ENCODE results near the gene PARD3B. TPM values are rescaled to one million over a fixed set of nuclear protein-coding genes. Genes with fewer than 3 reads are reported as not detected.

The PARD3B gene
- total RNA-seq, 2 experiments from 2014 or later = 0.46 TPM; not detected in 1

DNA sequence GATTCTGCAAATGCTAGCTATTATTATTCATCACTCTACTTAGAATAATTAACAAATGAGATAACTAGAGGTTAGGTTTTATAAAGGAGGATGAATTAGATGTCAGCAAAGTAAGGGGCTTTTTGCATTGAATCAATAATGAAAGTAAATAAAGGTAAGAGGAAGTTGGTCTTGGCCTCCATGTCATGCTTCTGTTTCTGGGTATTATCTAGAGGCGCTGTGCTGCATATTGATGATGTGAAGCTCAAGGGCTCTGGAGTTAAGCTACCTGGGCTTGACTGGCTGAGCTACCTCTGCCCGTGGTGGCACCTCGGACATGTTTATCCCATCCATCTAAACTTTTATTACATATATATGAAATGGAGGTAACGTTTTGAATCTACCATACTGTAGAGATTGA, 350.9 kb downstream of the PARD3B start:
- Mint-ChIP-seq H3K36me3 (ENCODE audit: low read depth) (peaks cover 7% of the 10 kb centered on the region), H3K27ac (no peak overlapping the region), H3K4me1 (peaks cover 10% of the 10 kb centered on the region), H3K27me3 (no peaks in the 10 kb centered on the region), H3K4me3 (no peak overlapping the region), H3K9me3 (ENCODE audit: low read depth) (peaks cover 12% of the 10 kb centered on the region)
- DNase-seq = no peak
- no peak for ATAC-seq
- intact Hi-C loops (cut with DNase I, micrococcal nuclease) = no loop called here
- ChIA-PET POLR2A (no interaction called here), CTCF (no interaction called here)

DNA sequence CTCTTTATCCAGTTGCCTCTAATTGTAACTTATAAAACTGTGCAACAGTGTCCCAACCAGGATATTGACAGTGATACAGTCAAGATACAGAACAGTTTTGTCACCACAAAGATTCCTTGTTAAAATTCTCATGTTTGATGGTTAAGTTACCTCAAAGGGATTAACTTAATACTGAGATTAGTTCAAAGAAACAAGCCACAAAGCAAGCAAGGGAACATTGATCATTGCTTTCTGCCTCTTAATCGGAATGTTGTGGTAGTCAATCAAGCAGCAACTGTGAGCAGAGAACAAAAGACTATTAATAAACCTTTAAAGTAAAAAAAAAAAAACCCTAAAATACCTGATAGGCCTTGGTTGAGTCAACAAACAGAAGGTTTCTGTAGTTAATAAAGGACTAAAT, 352.3 kb downstream of the PARD3B start:
- CTCF ChIA-PET = no interaction called here
- Mint-ChIP-seq H3K36me3 (ENCODE audit: low read depth) (peaks cover 7% of the 10 kb centered on the region), H3K27me3 (no peaks in the 10 kb centered on the region), H3K4me1 (peaks cover 10% of the 10 kb centered on the region), H3K9me3 (ENCODE audit: low read depth) (peaks cover 12% of the 10 kb centered on the region), H3K4me3 (no peak overlapping the region), H3K27ac (no peak overlapping the region)
- intact Hi-C loops (cut with DNase I, micrococcal nuclease) = no loop called here
- DNase-seq (no peak), ATAC-seq (no peak)
- POLR2A ChIA-PET = interaction anchor here (0.6 kb wide), 1 partner anchor 38 kb away, joined by 3 read pairs; no protein-coding TSS in a partner anchor

DNA sequence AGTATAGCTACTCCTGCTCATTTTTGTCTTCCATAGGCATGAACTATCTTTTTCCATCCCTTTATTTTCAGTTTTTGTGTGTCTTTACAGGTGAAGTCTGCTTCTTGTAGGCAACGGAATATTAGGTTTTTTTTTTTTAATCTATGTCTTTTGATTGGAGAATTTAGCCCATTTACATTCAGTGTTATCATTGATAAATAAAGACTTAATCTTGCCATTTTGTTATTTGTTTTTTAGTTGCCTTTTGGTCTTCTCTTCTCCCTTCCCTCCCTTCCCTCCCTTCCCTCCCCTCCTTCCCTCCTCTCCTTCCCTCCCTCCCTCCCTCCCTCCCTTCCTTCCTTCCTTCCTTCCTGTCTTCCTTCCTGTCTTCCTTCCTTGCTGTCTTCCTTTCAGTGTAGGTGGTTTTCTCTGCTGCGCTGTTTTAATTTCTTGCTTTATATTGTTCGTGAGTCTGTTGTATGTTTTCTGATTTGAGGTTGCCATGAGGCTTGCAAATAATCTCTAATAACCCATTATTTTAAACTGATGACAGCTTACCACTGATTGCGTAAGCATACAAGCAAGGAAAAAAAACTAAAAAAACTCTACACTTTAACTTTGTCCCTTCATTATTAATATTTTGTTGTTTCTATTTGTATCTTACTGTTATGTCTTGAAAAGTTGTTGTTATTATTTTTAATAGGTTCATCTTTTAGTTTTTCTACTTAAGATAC, 353.8 kb downstream of the PARD3B start:
- Mint-ChIP-seq H3K27me3 (no peaks in the 10 kb centered on the region), H3K9me3 (ENCODE audit: low read depth) (peaks cover 13% of the 10 kb centered on the region), H3K4me3 (no peak overlapping the region), H3K27ac (no peak overlapping the region), H3K4me1 (peaks cover 16% of the 10 kb centered on the region), H3K36me3 (ENCODE audit: low read depth) (peaks cover 7% of the 10 kb centered on the region)
- ATAC-seq (no peak), DNase-seq (no peak)
- ChIA-PET CTCF (no interaction called here), POLR2A (no interaction called here)
- intact Hi-C loops (cut with DNase I, micrococcal nuclease) = no loop called here

DNA sequence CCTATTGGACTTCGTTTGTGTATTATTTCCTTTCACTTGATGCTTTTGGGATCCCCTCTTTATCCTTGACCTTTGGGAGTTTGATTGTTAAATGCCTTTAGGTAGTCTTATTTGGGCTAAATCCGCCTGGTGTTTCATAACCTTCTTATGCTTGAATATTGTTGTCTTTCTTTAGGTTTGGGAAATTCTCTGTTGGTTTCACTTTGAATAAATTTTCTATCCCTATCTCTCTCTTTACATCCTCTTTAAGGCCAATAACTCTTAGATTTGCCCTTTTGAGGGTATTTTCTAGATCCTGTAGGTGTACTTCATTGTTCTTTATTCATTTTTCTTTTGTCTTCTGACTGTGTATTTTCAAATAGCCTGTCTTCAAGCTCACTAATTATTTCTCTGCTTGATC, 354.7 kb downstream of the PARD3B start:
- no peak overlapping the region for H3K27ac Mint-ChIP-seq
- no peak for ATAC-seq

DNA sequence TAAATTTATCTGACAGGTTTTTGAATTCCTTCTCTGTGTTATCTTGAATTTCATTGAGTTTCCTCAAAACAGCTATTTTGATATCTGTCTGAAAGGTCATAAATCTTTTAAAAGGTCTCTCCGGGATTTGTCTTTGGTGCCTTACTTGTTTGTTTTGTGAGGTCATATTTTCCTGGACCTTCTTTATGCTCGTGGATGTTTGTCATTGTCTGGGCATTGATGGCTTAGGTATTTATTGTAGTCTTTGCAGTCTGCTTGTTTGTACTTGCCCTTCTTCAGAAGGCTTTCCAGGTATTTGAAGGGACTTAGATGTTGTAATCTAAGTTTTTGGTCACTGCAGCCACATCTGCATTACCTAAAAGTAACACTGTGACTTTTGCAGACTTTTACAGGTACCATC, 355.2 kb downstream of the PARD3B start:
- DNase-seq (no peak), ATAC-seq (no peak)
- CTCF ChIA-PET = no interaction called here
- Mint-ChIP-seq H3K4me1 (peaks cover 16% of the 10 kb centered on the region), H3K4me3 (no peak overlapping the region), H3K27me3 (no peaks in the 10 kb centered on the region), H3K36me3 (ENCODE audit: low read depth) (peaks cover 7% of the 10 kb centered on the region), H3K9me3 (ENCODE audit: low read depth) (peaks cover 13% of the 10 kb centered on the region), H3K27ac (no peak overlapping the region)
- POLR2A ChIA-PET = no interaction called here
- intact Hi-C loops (cut with DNase I, micrococcal nuclease) = no loop called here

More for the DNA sequence above, 354.7 kb downstream of the PARD3B start:
- no peaks in the 10 kb centered on the region for H3K27me3 Mint-ChIP-seq
- intact Hi-C loops (cut with DNase I, micrococcal nuclease) = no loop called here
- POLR2A ChIA-PET = no interaction called here
- H3K36me3 Mint-ChIP-seq (ENCODE audit: low read depth) = peaks cover 7% of the 10 kb centered on the region
- no peak overlapping the region for H3K4me3 Mint-ChIP-seq
- peaks cover 13% of the 10 kb centered on the region for H3K9me3 Mint-ChIP-seq (ENCODE audit: low read depth)
- CTCF ChIA-PET = no interaction called here
- no peak for DNase-seq
- H3K4me1 Mint-ChIP-seq = peaks cover 16% of the 10 kb centered on the region

DNA sequence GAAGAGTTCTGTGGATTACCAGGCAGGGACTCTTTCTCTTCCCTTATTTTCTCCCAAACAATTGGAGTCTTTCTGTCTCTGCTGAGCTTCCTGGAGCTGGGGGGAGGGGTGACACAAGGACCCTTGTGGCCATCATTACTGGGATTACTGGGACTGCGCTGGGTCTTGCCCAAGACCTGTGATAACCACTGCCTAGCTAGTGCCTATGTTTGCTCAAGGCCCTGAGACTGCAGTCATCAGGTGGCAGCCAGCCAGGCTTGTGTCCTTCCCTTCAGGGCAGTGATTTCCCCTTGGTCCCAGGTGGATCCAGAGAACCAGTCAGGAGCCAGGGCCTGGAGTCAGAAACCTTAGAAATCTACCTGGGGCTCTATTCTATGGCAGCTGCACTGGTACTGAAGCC, 355.6 kb downstream of the PARD3B start:
- CTCF ChIA-PET = no interaction called here
- H3K36me3 Mint-ChIP-seq (ENCODE audit: low read depth) = peaks cover 7% of the 10 kb centered on the region
- intact Hi-C loops (cut with DNase I, micrococcal nuclease) = no loop called here
- ATAC-seq (no peak), DNase-seq (no peak)
- no peak overlapping the region for H3K27ac Mint-ChIP-seq
- peaks cover 16% of the 10 kb centered on the region for H3K4me1 Mint-ChIP-seq
- POLR2A ChIA-PET = no interaction called here
- no peaks in the 10 kb centered on the region for H3K27me3 Mint-ChIP-seq
- peaks cover 13% of the 10 kb centered on the region for H3K9me3 Mint-ChIP-seq (ENCODE audit: low read depth)
- no peak overlapping the region for H3K4me3 Mint-ChIP-seq

DNA sequence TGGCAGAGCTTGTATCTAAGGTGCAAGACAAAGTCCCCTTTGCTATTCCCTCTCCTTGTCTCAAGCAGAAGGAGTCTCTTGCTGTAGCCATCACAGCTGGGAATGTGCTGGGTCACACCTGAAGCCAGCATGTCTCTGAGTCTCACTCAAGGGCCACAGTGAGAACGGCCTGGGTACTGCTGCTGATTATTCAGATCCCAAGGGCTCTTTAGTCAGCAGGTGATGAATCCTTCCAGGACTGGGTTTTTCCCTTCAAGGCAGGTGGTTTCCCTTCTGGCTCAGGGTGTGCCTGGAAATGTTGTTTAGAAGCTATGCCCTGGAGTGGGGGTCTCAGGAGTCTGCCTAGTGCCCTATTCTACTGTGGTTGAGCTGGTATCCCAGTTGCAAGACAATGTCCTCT, 356.3 kb downstream of the PARD3B start:
- no peak overlapping the region for H3K4me3 Mint-ChIP-seq
- CTCF ChIA-PET = no interaction called here
- peaks cover 7% of the 10 kb centered on the region for H3K36me3 Mint-ChIP-seq (ENCODE audit: low read depth)
- H3K27me3 Mint-ChIP-seq = no peaks in the 10 kb centered on the region
- intact Hi-C loops (cut with DNase I, micrococcal nuclease) = no loop called here
- ATAC-seq (no peak), DNase-seq (peak; percentile 13)
- peaks cover 16% of the 10 kb centered on the region for H3K4me1 Mint-ChIP-seq
- POLR2A ChIA-PET = no interaction called here
- H3K9me3 Mint-ChIP-seq (ENCODE audit: low read depth) = peaks cover 13% of the 10 kb centered on the region
- no peak overlapping the region for H3K27ac Mint-ChIP-seq

DNA sequence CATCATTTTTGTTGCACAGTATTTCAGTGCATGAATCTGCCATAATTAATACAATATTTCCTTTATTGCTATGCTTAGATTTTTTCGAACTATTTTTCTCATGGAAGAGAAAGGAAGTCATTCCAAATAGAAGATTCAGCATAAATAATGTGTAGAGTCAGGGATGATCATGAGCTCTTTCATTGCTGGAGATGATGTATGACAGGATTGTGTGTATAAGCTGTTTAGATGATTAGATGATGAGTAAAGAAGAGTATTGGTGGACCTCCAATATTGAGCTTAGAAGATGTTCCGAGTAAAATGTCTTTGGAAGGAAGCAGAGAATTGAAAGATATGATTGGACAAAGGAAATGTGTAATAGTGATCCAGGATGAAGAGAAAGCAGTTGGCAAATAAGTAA, 364.5 kb downstream of the PARD3B start:
- CTCF ChIA-PET = no interaction called here
- Mint-ChIP-seq H3K4me3 (no peak overlapping the region), H3K27me3 (no peaks in the 10 kb centered on the region), H3K27ac (no peak overlapping the region), H3K9me3 (ENCODE audit: low read depth) (peaks cover 4% of the 10 kb centered on the region), H3K36me3 (ENCODE audit: low read depth) (no peaks in the 10 kb centered on the region), H3K4me1 (peaks cover 2% of the 10 kb centered on the region)
- ATAC-seq = no peak
- POLR2A ChIA-PET = no interaction called here
- intact Hi-C loops (cut with DNase I, micrococcal nuclease) = no loop called here
- no peak for DNase-seq

DNA sequence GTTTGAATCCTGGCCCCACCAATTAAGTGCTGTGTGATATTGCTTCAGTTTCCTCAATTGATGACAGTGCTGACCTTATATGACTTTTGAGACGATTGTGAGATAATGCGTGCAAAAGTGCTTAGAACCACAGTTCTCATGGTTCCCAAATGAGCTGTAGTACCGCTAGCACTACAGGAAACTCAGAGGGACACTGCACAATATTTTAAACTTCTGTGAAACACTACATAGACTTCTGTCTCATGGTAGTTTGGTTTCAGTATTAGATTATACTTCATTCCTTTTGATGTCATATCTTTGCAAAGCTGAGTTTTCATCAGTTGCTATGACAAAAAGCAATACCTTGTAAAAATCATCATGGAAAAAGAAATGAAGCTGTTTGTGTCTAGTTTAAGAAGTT, 368.0 kb downstream of the PARD3B start:
- Mint-ChIP-seq H3K36me3 (ENCODE audit: low read depth) (no peaks in the 10 kb centered on the region), H3K27me3 (no peaks in the 10 kb centered on the region), H3K4me1 (peaks cover 2% of the 10 kb centered on the region), H3K27ac (no peak overlapping the region), H3K4me3 (no peak overlapping the region), H3K9me3 (ENCODE audit: low read depth) (peaks cover 4% of the 10 kb centered on the region)
- ATAC-seq (peak; percentile 70), DNase-seq (no peak)
- ChIA-PET POLR2A (interaction anchor here (0.6 kb wide), 1 partner anchor 591 kb away, joined by 4 read pairs; no protein-coding TSS in a partner anchor), CTCF (interaction anchor here (0.8 kb wide), 1 partner anchor 849 kb away, joined by 3 read pairs; no protein-coding TSS in a partner anchor)
- intact Hi-C loops (cut with DNase I, micrococcal nuclease) = no loop called here

DNA sequence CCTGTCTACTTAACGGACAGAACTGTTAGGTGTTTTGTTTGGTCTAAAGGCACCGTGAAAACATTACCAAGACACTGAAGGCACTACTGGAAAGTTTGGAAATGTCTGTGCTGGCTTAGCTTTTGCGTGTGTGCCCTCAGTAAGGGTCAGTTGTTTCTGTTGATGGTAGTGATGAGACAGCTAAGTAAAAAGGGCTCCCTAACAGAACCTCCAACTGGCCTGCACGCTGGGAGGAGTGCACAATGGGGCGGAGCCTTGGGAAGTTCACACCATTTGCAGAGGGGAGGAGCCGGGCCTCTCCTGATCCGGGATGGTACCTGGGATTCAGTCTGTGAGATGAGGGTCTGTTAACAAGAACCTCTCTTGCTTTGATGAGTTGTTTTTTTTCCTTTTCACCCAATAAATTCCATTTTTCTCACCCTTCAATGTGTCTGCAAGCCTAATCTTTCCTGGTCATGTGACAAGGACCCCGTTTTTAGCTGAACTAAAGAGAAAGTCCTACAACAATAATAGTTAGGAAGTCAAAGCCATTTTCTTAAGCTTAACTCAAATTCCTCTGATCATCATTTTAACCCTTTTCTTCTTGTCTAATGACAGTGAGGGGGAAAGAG, 368.7 kb downstream of the PARD3B start:
- peaks cover 4% of the 10 kb centered on the region for H3K9me3 Mint-ChIP-seq (ENCODE audit: low read depth)
- no peaks in the 10 kb centered on the region for H3K36me3 Mint-ChIP-seq (ENCODE audit: low read depth)
- intact Hi-C loops (cut with DNase I, micrococcal nuclease) = no loop called here
- H3K4me3 Mint-ChIP-seq = no peak overlapping the region
- no peaks in the 10 kb centered on the region for H3K27me3 Mint-ChIP-seq
- DNase-seq = no peak
- H3K27ac Mint-ChIP-seq = no peak overlapping the region
- ChIA-PET POLR2A (interaction anchor here (0.6 kb wide), 1 partner anchor 591 kb away, joined by 4 read pairs; no protein-coding TSS in a partner anchor), CTCF (interaction anchor here (0.8 kb wide), 1 partner anchor 849 kb away, joined by 3 read pairs; no protein-coding TSS in a partner anchor)
- H3K4me1 Mint-ChIP-seq = peaks cover 2% of the 10 kb centered on the region
- no peak for ATAC-seq

DNA sequence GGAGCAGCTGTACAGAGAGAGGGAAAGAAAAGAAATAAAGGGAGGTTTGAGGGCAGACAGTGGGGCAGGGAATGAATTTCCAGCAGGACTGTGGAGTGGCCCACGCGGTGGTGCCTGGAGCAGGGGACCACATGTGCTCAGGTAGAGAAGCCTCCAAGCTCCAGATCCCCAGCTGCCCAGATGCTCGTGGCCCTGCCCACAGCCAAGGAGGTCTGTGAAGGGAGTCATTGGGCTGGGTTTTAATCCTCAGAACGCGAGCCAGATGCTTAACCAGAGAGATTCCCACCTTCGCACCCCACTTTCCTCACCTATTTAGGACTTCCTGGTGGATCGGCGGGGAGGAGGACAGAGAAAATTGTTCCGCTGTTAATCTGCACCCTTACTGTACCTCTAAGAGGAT, 369.4 kb downstream of the PARD3B start:
- CTCF ChIA-PET = interaction anchor here (0.8 kb wide), 1 partner anchor 10 kb away, joined by 3 read pairs; no protein-coding TSS in a partner anchor
- POLR2A ChIA-PET = no interaction called here
- Mint-ChIP-seq H3K4me1 (peaks cover 2% of the 10 kb centered on the region), H3K27ac (no peak overlapping the region), H3K9me3 (ENCODE audit: low read depth) (peaks cover 4% of the 10 kb centered on the region), H3K27me3 (no peaks in the 10 kb centered on the region), H3K36me3 (ENCODE audit: low read depth) (no peaks in the 10 kb centered on the region), H3K4me3 (no peak overlapping the region)
- no peak for ATAC-seq
- intact Hi-C loops (cut with DNase I, micrococcal nuclease) = no loop called here
- no peak for DNase-seq

DNA sequence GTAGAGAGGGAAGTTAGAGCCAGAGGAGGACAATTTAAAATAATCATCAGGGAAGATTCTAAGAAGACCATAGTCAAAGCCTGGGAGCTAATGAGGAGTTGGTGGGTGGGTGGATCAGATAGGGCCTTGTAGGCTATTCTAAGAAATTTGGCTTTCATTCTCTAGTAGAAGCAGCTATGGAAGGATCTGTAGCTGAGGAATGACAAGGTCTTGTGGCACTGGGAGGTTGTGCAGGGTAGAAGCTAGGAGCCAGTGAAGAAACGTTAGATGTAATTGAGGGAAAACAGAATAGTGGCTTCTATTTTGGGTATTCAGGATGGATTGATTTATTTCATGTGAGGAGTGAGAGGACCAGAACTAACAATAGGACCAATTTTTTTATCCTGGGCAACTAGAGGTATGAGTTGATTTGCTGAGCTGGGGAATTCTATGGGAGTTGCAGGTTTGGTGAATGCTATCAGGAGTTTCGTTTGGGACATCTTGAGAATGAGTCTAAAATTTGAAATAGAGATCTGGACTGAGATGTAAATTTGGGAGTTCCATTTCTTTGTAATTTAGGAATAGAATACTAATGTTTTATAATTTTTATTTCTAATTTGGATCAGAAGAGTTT, 371.9 kb downstream of the PARD3B start:
- CTCF ChIA-PET = no interaction called here
- POLR2A ChIA-PET = no interaction called here
- no peak for DNase-seq

More for the DNA sequence above, 371.9 kb downstream of the PARD3B start:
- no peak overlapping the region for H3K4me3 Mint-ChIP-seq
- H3K9me3 Mint-ChIP-seq (ENCODE audit: low read depth) = peaks cover 2% of the 10 kb centered on the region
- no peak for ATAC-seq
- peaks cover 2% of the 10 kb centered on the region for H3K4me1 Mint-ChIP-seq
- H3K27me3 Mint-ChIP-seq = no peaks in the 10 kb centered on the region
- H3K36me3 Mint-ChIP-seq (ENCODE audit: low read depth) = no peaks in the 10 kb centered on the region
- H3K27ac Mint-ChIP-seq = no peak overlapping the region
- intact Hi-C loops (cut with DNase I, micrococcal nuclease) = no loop called here

Data from activated CD4-positive, alpha-beta T cell treated with anti-CD3 and anti-CD28 coated beads for 36 hours (primary cell).